ENCODE results near the gene RAD1. TPM values are rescaled to one million over a fixed set of nuclear protein-coding genes. Genes with fewer than 3 reads are reported as not detected.

The RAD1 gene
- total RNA-seq, 5 donors from 2014 or later (not counting 1 experiment from before 2014, with no cell fraction given), result 18.9 to 30.6 (median 20.7) TPM

DNA sequence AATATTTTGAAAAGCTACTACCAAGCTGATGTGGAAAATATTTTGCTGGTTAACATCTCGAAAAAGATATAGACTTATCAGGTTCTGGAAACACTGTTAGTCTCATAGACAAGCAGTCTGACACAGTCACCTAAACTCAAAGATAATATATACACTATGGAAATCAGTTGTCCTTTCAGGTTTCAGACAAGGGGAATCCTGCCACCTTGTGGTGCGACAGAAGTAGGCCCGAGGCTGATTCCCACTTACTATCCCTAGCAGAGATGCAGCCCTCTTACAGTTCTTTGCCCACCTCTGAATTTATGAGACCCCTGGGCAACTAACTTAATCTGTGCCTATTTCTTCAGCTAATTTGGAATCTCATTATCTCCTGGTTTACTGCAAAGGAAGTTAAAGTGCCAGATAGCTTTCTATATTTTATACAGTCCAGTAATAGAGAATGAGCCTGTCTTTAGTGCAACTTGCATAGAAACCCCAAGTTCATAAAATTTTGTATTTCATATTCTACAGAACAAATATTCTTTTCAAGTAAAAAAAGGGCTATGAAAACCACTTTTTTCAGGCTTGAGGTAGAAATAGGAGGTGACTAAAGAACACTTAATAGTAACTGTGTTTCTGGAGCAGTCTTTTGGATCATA, 16.9 kb downstream of the RAD1 start:
- POLR2A ChIA-PET, result interaction anchor here in 1 of 2 donors (0.6 kb wide), 1 partner anchor 1376 kb away, joined by 3 read pairs; no protein-coding TSS in a partner anchor
- 5% methylated on average over 2 of the region's 3 CpGs for WGBS (ENCODE audit: insufficient coverage)
- peak; percentile 64 to 75 (median 70) for ATAC-seq (replicated peaks in 1 of 4)

DNA sequence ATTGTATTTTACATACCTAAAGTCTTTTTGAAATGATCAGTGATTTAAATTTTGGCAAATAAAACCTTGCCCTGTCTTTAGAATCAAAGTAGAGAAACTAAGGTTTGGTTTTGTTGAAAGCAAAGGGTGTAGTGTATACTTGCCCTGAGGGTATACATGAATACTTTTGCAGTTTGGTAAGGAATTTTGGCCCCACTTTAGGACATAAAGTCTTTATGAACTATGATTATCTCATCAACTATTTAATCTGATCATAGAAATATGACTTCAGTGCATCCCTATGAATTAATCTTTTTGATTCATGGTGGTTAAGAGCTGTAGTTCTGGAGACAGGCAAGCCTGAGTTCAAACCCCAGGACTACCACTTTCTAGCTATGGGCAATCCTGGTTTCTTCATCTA, 17.7 kb downstream of the RAD1 start:
- no peaks in the 10 kb centered on the region for H3K9me3 Mint-ChIP-seq
- Histone ChIP-seq H3K4me3 (ENCODE audit: control insufficient read depth in 1 of 2, extremely low read depth in 1 of 2, low read length in 1 of 2) (no peak overlapping the region), H3K9me3 (no peaks in the 10 kb centered on the region), H3K36me3 (ENCODE audit: control insufficient read depth in 2 of 2, extremely low read depth in 1 of 2, insufficient read depth in 1 of 2, low read length in 1 of 2) (no peaks in the 10 kb centered on the region), H3K27me3 (replicated peaks in 1 of 2; ENCODE audit: control insufficient read depth in 2 of 2, extremely low read depth in 1 of 2, insufficient read depth in 2 of 2, low read length in 1 of 2) (no peaks in the 10 kb centered on the region), H3K4me1 (ENCODE audit: control insufficient read depth in 1 of 2, extremely low read depth in 1 of 2, insufficient read depth in 2 of 2, low read length in 2 of 2) (no peaks in the 10 kb centered on the region), H3K27ac (ENCODE audit: low read length) (no peak overlapping the region)
- DNase-seq (no peak), ATAC-seq (replicated peaks in 1 of 4) (no peak)
- no peak overlapping the region for H3K27ac Mint-ChIP-seq
- H3K27me3 Mint-ChIP-seq, result no peaks in the 10 kb centered on the region
- ChIA-PET CTCF (interaction anchor here (1.4 to 4.0 kb wide), 6 partner anchors 49 to 413 kb away, joined by 3 to 29 read pairs (median 7); no protein-coding TSS in a partner anchor), POLR2A (no interaction called here)
- no peaks in the 10 kb centered on the region for H3K4me1 Mint-ChIP-seq
- H3K4me3 Mint-ChIP-seq, result no peak overlapping the region
- no peaks in the 10 kb centered on the region for H3K36me3 Mint-ChIP-seq

More for the DNA sequence above, 16.9 kb downstream of the RAD1 start:
- Mint-ChIP-seq H3K27me3 (no peaks in the 10 kb centered on the region), H3K4me1 (no peaks in the 10 kb centered on the region), H3K9me3 (no peaks in the 10 kb centered on the region), H3K36me3 (no peaks in the 10 kb centered on the region), H3K27ac (no peak overlapping the region), H3K4me3 (no peak overlapping the region)
- no peaks in the 10 kb centered on the region for H3K27me3 ChIP-seq (replicated peaks in 1 of 2; ENCODE audit: control insufficient read depth in 2 of 2, extremely low read depth in 1 of 2, insufficient read depth in 2 of 2, low read length in 1 of 2)
- H3K36me3 ChIP-seq (ENCODE audit: control insufficient read depth in 2 of 2, extremely low read depth in 1 of 2, insufficient read depth in 1 of 2, low read length in 1 of 2), result no peaks in the 10 kb centered on the region
- H3K27ac ChIP-seq (ENCODE audit: low read length), result no peak overlapping the region
- CTCF ChIA-PET, result interaction anchor here (0.7 to 4.0 kb wide), 14 partner anchors 13 to 424 kb away, joined by 3 to 29 read pairs (median 4); partner anchors contain the start of genes BRIX1 (in 1 of the 2) and RAD1 (in 1 of the 2)
- DNase-seq, result peak; percentile 2 to 77 (median 43)
- H3K9me3 ChIP-seq, result no peaks in the 10 kb centered on the region
- H3K4me1 ChIP-seq (ENCODE audit: control insufficient read depth in 1 of 2, extremely low read depth in 1 of 2, insufficient read depth in 2 of 2, low read length in 2 of 2), result no peaks in the 10 kb centered on the region
- no peak overlapping the region for H3K4me3 ChIP-seq (ENCODE audit: control insufficient read depth in 1 of 2, extremely low read depth in 1 of 2, low read length in 1 of 2)

DNA sequence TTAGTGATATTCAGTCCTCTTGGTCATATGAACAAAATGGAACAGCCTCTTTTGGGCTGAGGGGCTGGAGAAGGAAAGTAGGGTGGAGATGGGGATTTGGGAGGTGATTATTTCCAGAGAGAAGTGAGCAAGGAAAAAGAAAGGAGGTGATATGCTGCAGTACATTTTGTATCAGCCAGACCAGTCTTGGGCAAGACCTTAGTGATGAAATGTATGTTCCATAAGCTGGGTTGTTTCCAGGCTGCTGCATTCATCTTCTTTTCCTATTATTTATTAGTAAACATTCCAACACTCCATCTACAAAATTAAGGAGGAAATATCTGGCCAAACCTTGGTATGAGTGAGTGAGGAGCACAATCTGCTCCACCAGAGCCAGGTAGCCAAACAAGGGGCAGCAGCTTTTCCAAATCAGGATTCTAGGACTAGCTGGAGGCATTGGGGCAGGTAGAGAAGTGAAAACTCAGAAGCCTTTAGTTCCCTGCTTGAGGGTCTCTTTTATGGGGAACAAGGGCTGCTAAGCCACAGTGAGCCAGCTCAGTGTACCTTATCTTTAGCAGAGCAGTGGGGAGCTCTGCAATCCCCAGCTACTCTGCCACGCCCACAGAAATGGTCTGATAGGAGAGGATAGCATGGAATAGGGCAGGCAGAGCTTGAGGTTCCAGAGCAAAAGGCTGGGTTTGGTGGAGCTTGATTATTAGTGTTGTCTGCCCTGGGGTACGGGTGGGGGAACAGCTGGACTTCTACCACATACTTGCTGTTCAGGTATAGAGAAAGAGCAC, 19.5 kb downstream of the RAD1 start:
- Mint-ChIP-seq H3K4me1 (no peaks in the 10 kb centered on the region), H3K36me3 (no peaks in the 10 kb centered on the region), H3K27me3 (no peaks in the 10 kb centered on the region), H3K4me3 (no peak overlapping the region), H3K9me3 (no peaks in the 10 kb centered on the region), H3K27ac (no peak overlapping the region)
- Histone ChIP-seq H3K27me3 (replicated peaks in 1 of 2; ENCODE audit: control insufficient read depth in 2 of 2, extremely low read depth in 1 of 2, insufficient read depth in 2 of 2, low read length in 1 of 2) (no peaks in the 10 kb centered on the region), H3K4me3 (ENCODE audit: control insufficient read depth in 1 of 2, extremely low read depth in 1 of 2, low read length in 1 of 2) (no peak overlapping the region), H3K36me3 (ENCODE audit: control insufficient read depth in 2 of 2, extremely low read depth in 1 of 2, insufficient read depth in 1 of 2, low read length in 1 of 2) (no peaks in the 10 kb centered on the region), H3K27ac (ENCODE audit: low read length) (no peak overlapping the region), H3K9me3 (no peaks in the 10 kb centered on the region), H3K4me1 (ENCODE audit: control insufficient read depth in 1 of 2, extremely low read depth in 1 of 2, insufficient read depth in 2 of 2, low read length in 2 of 2) (no peaks in the 10 kb centered on the region)
- ChIA-PET POLR2A (no interaction called here), CTCF (interaction anchor here (0.6 to 4.0 kb wide), 5 partner anchors 10 to 420 kb away, joined by 3 to 29 read pairs (median 3); no protein-coding TSS in a partner anchor)
- DNase-seq, result no peak
- no peak for ATAC-seq (replicated peaks in 1 of 4)
- WGBS (ENCODE audit: insufficient coverage), result 100% methylated on average over 2 of the region's 2 CpGs

DNA sequence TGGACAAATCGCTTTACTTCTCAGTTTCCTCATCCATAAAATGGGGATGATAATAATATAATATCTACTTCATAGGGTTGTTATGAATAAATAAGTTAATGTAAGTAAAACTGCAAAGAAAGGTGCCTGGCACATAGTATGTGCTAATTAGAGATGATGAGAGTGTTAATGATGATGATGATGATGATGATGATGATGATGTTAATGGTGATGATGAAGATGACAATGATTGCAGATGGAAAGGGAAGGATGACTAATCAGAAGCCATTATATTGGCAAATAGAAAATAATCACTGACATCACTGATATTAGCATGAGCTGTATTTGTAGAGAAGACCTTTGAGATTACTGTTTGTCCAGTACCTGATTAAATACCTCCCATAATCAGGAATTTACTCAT, 20.6 kb downstream of the RAD1 start:
- H3K27me3 Mint-ChIP-seq, result no peaks in the 10 kb centered on the region
- no peak for ATAC-seq (replicated peaks in 1 of 4)
- WGBS (ENCODE audit: insufficient coverage), result no CpG with 5 or more reads among the region's 1 CpG

DNA sequence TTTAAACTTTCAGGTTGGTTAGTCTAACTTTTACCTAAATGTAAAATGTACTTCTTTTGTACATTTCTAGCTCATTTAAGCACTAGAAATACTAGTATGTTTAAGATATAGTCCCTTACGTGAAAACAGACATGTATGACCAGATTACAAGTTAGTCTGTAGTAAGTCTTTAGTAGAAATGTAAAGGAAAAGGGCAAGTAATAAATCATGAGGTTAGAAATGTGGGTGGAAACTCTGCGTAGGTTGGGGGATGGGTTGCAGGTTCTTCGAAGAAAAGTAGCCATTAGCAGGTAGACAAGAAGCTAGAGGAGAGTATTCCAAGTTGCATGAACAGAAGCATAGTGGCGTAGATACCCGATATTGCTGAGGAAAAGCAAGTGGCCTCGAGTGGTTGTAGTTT, 22.9 kb downstream of the RAD1 start:
- Histone ChIP-seq H3K9me3 (no peaks in the 10 kb centered on the region), H3K27ac (ENCODE audit: low read length) (no peak overlapping the region), H3K36me3 (ENCODE audit: control insufficient read depth in 2 of 2, extremely low read depth in 1 of 2, insufficient read depth in 1 of 2, low read length in 1 of 2) (no peaks in the 10 kb centered on the region), H3K27me3 (replicated peaks in 1 of 2; ENCODE audit: control insufficient read depth in 2 of 2, extremely low read depth in 1 of 2, insufficient read depth in 2 of 2, low read length in 1 of 2) (no peaks in the 10 kb centered on the region), H3K4me1 (ENCODE audit: control insufficient read depth in 1 of 2, extremely low read depth in 1 of 2, insufficient read depth in 2 of 2, low read length in 2 of 2) (no peaks in the 10 kb centered on the region), H3K4me3 (ENCODE audit: control insufficient read depth in 1 of 2, extremely low read depth in 1 of 2, low read length in 1 of 2) (no peak overlapping the region)
- ATAC-seq (replicated peaks in 1 of 4) (no peak), DNase-seq (no peak)
- 84% methylated on average over 5 of the region's 6 CpGs for WGBS (ENCODE audit: insufficient coverage)
- no peaks in the 10 kb centered on the region for H3K9me3 Mint-ChIP-seq
- POLR2A ChIA-PET, result no interaction called here
- H3K27me3 Mint-ChIP-seq, result no peaks in the 10 kb centered on the region
- no peak overlapping the region for H3K4me3 Mint-ChIP-seq
- CTCF ChIA-PET, result interaction anchor here (0.6 to 1.1 kb wide), 2 partner anchors 400 to 416 kb away, joined by 4 read pairs; no protein-coding TSS in a partner anchor
- H3K27ac Mint-ChIP-seq, result no peak overlapping the region
- no peaks in the 10 kb centered on the region for H3K4me1 Mint-ChIP-seq
- H3K36me3 Mint-ChIP-seq, result no peaks in the 10 kb centered on the region

More for the DNA sequence above, 20.6 kb downstream of the RAD1 start:
- Histone ChIP-seq H3K4me1 (ENCODE audit: control insufficient read depth in 1 of 2, extremely low read depth in 1 of 2, insufficient read depth in 2 of 2, low read length in 2 of 2) (no peaks in the 10 kb centered on the region), H3K36me3 (ENCODE audit: control insufficient read depth in 2 of 2, extremely low read depth in 1 of 2, insufficient read depth in 1 of 2, low read length in 1 of 2) (no peaks in the 10 kb centered on the region), H3K27ac (ENCODE audit: low read length) (no peak overlapping the region), H3K27me3 (replicated peaks in 1 of 2; ENCODE audit: control insufficient read depth in 2 of 2, extremely low read depth in 1 of 2, insufficient read depth in 2 of 2, low read length in 1 of 2) (no peaks in the 10 kb centered on the region), H3K4me3 (ENCODE audit: control insufficient read depth in 1 of 2, extremely low read depth in 1 of 2, low read length in 1 of 2) (no peak overlapping the region), H3K9me3 (no peaks in the 10 kb centered on the region)
- Mint-ChIP-seq H3K4me3 (no peak overlapping the region), H3K4me1 (no peaks in the 10 kb centered on the region), H3K36me3 (no peaks in the 10 kb centered on the region), H3K9me3 (no peaks in the 10 kb centered on the region), H3K27ac (no peak overlapping the region)
- ChIA-PET POLR2A (interaction anchor here in 1 of 2 donors (0.5 kb wide), 1 partner anchor 373 kb away, joined by 4 read pairs; no protein-coding TSS in a partner anchor), CTCF (interaction anchor here in 1 of 2 donors (1.0 kb wide), 1 partner anchor 419 kb away, joined by 3 read pairs; no protein-coding TSS in a partner anchor)
- DNase-seq, result no peak

DNA sequence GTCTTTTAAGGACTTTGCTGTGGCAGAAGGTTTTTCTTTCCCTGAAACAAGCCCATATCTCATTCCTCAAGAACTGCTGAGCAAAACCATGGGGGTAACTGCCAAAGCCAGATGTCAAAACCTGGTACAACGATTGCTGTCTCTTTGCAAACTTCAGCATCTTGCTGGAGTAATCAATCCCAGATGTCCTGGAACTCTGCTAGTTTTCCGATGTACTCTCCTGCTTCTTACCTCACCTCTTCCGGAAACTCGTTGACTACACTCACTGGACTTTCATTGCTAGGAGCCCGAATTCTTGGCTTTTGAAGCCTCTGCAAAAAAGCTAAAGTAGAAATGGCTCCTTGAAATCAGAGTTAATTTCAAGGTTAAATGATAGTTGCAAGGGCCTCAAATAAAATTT, 23.3 kb downstream of the RAD1 start:
- no peaks in the 10 kb centered on the region for H3K4me1 Mint-ChIP-seq
- Histone ChIP-seq H3K4me1 (ENCODE audit: control insufficient read depth in 1 of 2, extremely low read depth in 1 of 2, insufficient read depth in 2 of 2, low read length in 2 of 2) (no peaks in the 10 kb centered on the region), H3K4me3 (ENCODE audit: control insufficient read depth in 1 of 2, extremely low read depth in 1 of 2, low read length in 1 of 2) (no peak overlapping the region), H3K9me3 (no peaks in the 10 kb centered on the region), H3K27me3 (replicated peaks in 1 of 2; ENCODE audit: control insufficient read depth in 2 of 2, extremely low read depth in 1 of 2, insufficient read depth in 2 of 2, low read length in 1 of 2) (no peaks in the 10 kb centered on the region), H3K36me3 (ENCODE audit: control insufficient read depth in 2 of 2, extremely low read depth in 1 of 2, insufficient read depth in 1 of 2, low read length in 1 of 2) (no peaks in the 10 kb centered on the region), H3K27ac (ENCODE audit: low read length) (no peak overlapping the region)
- no peak overlapping the region for H3K4me3 Mint-ChIP-seq
- H3K27ac Mint-ChIP-seq, result no peak overlapping the region
- 88% methylated on average over 2 of the region's 5 CpGs for WGBS (ENCODE audit: insufficient coverage)
- H3K27me3 Mint-ChIP-seq, result peaks cover 0 to 3% of the 10 kb centered on the region in 2 donors
- ATAC-seq (replicated peaks in 1 of 4), result no peak
- no peaks in the 10 kb centered on the region for H3K9me3 Mint-ChIP-seq
- no peak for DNase-seq
- POLR2A ChIA-PET, result no interaction called here
- no peaks in the 10 kb centered on the region for H3K36me3 Mint-ChIP-seq
- CTCF ChIA-PET, result no interaction called here

Measured in T-cell (primary cell).